ENCODE measurements around the gene IL17RA.

Gene IL17RA

GRCh38 chr22:17113600-17113999, 28.8 kb downstream of the IL17RA start:
- no peak for TF ChIP-seq CTCF (IDR thresholded peaks at IDR 0.05)
- no peak overlapping the region for H3K4me3 Mint-ChIP-seq
- H3K9me3 Mint-ChIP-seq, result no peaks in the 10 kb centered on the region
- H3K36me3 Mint-ChIP-seq (ENCODE audit: low read depth), result no peaks in the 10 kb centered on the region
- no peak overlapping the region for H3K27ac Mint-ChIP-seq
- peaks cover 40% of the 10 kb centered on the region for H3K4me1 Mint-ChIP-seq
- H3K27me3 Mint-ChIP-seq (ENCODE audit: low read depth, poor library complexity), result peaks cover 11% of the 10 kb centered on the region
- DNase-seq, result no peak

GRCh38 chr22:17114173-17114897, 29.5 kb downstream of the IL17RA start:
- Mint-ChIP-seq H3K36me3 (ENCODE audit: low read depth) (no peaks in the 10 kb centered on the region), H3K9me3 (no peaks in the 10 kb centered on the region), H3K27me3 (ENCODE audit: low read depth, poor library complexity) (peaks cover 18% of the 10 kb centered on the region), H3K4me1 (peaks cover 40% of the 10 kb centered on the region), H3K27ac (peak overlapping the region; percentile 13), H3K4me3 (no peak overlapping the region)
- TF ChIP-seq CTCF (IDR thresholded peaks at IDR 0.05), result no peak
- DNase-seq, result no peak

- Mint-ChIP-seq H3K4me1 (peaks cover 40% of the 10 kb centered on the region), H3K36me3 (ENCODE audit: low read depth) (no peaks in the 10 kb centered on the region), H3K4me3 (no peak overlapping the region), H3K27ac (no peak overlapping the region), H3K9me3 (no peaks in the 10 kb centered on the region), H3K27me3 (ENCODE audit: low read depth, poor library complexity) (peaks cover 23% of the 10 kb centered on the region)
- TF ChIP-seq CTCF (IDR thresholded peaks at IDR 0.05), result no peak
- no peak for DNase-seq
These were observed 30.1 kb downstream of the IL17RA start for GRCh38 chr22:17114898-17115235.

GRCh38 chr22:17115236-17115635, 30.4 kb downstream of the IL17RA start:
- no peak for TF ChIP-seq CTCF (IDR thresholded peaks at IDR 0.05)
- Mint-ChIP-seq H3K4me3 (no peak overlapping the region), H3K9me3 (no peaks in the 10 kb centered on the region), H3K27ac (no peak overlapping the region), H3K27me3 (ENCODE audit: low read depth, poor library complexity) (peaks cover 23% of the 10 kb centered on the region), H3K36me3 (ENCODE audit: low read depth) (no peaks in the 10 kb centered on the region), H3K4me1 (peaks cover 40% of the 10 kb centered on the region)
- no peak for DNase-seq

- Mint-ChIP-seq H3K9me3 (no peaks in the 10 kb centered on the region), H3K27me3 (ENCODE audit: low read depth, poor library complexity) (peaks cover 23% of the 10 kb centered on the region), H3K4me1 (peaks cover 38% of the 10 kb centered on the region), H3K36me3 (ENCODE audit: low read depth) (no peaks in the 10 kb centered on the region), H3K27ac (no peak overlapping the region), H3K4me3 (no peak overlapping the region)
- no peak for DNase-seq
- TF ChIP-seq CTCF (IDR thresholded peaks at IDR 0.05), result no peak
These were observed 31.3 kb downstream of the IL17RA start for GRCh38 chr22:17115945-17116565.
